DMS53 (cell line): ENCODE results near the gene MAP4.
"Not testable (repeated sequence)": the region's sequence is repeated elsewhere in the genome, so short reads cannot be mapped to it uniquely, and the experiment has no call there.

Experiments used
- DNase-seq: peaks from one replicate; lab custom pipeline; 2025; lab: John Stamatoyannopoulos, UW

MAP4 gene

GRCh38 chr3:47895241-47895640 lies 121.0 kb downstream of the MAP4 start:
- no peak for DNase-seq

DNA sequence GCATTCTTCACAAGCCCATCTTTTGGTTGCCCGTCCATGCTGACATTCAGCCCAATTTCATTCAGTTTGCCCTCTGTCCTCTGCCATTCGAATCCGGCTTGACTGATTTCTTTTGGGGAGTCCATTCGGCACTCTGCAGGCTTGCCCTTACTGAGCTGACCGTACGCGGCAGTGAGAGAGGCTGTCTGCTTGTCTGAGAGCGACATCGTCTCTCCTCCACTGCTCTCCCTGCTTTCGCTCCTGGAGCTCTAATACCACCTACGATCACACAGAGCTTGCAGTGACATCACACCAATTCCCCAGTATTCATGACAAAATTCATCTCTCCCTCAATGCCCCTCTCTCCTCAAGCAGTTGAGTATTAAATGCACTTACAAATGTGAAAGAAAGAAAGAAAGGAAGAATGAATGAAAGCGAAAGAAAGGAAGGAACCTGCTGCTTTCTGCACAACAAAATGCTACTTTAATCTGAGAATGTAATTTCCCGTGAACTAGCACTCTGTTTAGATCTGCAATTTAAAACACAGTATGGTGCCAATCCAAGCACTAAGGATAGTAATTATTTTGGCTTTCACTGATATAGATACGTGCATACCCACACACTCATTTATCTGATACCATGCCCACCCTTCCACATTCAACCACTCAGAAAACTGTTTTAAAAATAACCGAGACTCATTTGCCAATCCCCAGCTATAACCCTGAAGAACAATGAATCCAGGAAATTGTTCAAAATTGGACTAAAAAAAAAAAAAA lies 123.8 kb downstream of the MAP4 start:
- no peak for DNase-seq

- no peak for DNase-seq
Measured at GRCh38 chr3:47891613-47892005, 124.6 kb downstream of the MAP4 start.

GRCh38 chr3:47890828-47891612 lies 125.2 kb downstream of the MAP4 start:
- DNase-seq, result no peak

GRCh38 chr3:47890126-47890827 lies 125.9 kb downstream of the MAP4 start:
- no peak for DNase-seq

GRCh38 chr3:47888986-47889757 lies 127.0 kb downstream of the MAP4 start:
- no peak for DNase-seq

GRCh38 chr3:47887991-47888390 lies 128.2 kb downstream of the MAP4 start:
- not testable (repeated sequence) for DNase-seq

- DNase-seq, result no peak
Measured at GRCh38 chr3:47885168-47885567, 131.0 kb downstream of the MAP4 start.

DNA sequence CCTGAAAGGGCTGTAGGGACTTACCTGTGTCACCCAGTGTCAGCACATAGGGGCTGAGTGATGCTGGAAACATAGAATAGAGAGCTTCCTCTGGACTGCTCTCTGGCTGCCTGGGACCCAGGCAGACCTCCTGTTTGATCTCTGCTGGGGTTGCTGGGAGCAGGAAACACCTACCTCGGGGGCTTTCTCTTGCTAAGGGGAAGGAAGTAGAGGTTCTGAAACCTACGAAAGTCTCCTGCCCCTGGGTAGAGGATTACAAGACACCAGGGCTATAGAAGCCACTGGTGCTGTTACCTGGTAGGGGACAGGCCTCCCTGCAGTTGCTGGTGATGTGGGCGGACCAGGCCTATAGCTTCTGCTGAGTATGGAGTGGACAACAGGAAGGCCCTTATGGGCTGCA lies 131.6 kb downstream of the MAP4 start:
- no peak for DNase-seq

DNA sequence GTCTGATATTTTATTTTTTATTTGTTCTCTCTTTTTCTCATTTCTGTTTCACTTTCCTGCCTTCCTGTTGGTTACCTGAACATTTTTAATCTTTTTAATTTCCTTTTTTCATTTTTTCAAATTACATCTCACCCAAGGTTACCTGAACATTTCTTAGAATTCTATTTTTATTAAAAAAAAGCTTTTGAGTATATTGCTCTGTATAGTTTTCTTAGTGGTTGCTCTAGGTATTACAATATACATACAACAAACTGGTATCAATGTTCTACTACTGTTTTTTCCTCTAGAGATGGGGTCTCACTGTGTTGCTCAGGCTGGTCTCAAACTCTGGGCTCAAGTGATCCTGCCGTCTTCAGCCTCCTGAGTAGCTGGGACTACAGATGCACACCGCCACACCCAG lies 133.9 kb downstream of the MAP4 start:
- DNase-seq, result no peak

GRCh38 chr3:47877719-47878118 lies 138.5 kb downstream of the MAP4 start:
- DNase-seq, result no peak

DNA sequence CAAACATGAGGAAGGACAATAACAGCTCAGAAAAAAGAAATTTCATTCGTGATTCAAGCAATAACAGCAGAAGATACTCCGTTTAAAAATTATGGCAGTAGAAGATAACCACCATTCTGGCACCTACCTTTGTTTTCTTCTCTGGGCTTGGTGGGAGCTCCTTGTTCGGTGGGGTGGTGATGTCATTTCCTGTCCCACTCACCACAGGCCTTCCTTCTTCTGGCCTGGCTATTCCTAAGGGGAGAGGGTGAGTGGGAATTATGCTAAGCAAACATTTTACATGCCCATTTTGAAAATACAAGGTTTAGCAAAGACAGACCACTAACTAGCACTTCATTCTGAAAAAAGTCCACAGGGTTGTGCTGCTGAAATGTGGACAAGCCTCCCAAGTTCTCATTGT lies 138.9 kb downstream of the MAP4 start:
- no peak for DNase-seq

- no peak for DNase-seq
Measured at GRCh38 chr3:47874913-47875312, 141.3 kb downstream of the MAP4 start.

GRCh38 chr3:47874438-47874837 lies 141.8 kb downstream of the MAP4 start:
- no peak for DNase-seq

DNA sequence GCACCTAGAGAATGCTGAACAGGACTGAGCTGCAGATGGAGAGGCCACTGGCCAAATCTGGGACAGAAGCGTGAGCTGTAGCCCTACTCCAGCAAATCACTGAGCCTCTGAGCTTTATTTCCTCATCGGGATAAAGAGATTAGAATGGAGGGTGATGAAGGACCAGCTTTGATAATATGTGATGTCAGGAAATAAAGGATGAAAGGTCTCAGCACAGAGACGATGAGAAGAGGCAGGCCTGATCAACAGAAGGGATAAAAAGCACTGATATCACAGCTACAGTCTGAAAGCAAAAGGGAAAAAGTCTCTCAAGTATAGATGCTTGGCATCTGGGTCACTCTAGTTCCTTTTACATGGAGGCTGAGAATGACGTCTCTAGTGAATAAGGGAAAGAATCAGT lies 143.3 kb downstream of the MAP4 start:
- DNase-seq, result no peak

- no peak for DNase-seq
Measured at GRCh38 chr3:47871389-47871788, 144.8 kb downstream of the MAP4 start.

- no peak for DNase-seq
Measured at GRCh38 chr3:47870702-47871260, 145.4 kb downstream of the MAP4 start.

- DNase-seq, result no peak
Measured at GRCh38 chr3:47870156-47870555, 146.1 kb downstream of the MAP4 start.

DNA sequence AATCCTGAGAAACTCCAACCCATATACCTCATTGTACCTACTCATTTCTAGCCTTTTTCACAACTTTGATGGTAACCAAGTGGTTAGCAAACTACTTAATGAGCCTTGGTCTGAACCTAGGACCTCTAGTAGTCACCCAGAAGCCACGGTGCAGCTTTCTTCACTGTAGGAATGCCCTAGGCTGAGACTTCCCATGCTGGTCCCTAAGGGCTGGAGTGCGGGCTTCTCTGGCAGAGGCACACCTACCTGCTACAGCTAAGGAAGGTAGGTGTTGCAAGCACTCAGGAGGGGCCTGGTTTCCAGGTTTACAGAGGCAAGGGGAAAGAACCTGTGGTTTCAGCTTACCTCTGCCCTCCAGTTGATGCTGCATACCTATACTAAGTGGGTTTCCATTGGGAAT lies 147.9 kb downstream of the MAP4 start:
- no peak for DNase-seq

DNA sequence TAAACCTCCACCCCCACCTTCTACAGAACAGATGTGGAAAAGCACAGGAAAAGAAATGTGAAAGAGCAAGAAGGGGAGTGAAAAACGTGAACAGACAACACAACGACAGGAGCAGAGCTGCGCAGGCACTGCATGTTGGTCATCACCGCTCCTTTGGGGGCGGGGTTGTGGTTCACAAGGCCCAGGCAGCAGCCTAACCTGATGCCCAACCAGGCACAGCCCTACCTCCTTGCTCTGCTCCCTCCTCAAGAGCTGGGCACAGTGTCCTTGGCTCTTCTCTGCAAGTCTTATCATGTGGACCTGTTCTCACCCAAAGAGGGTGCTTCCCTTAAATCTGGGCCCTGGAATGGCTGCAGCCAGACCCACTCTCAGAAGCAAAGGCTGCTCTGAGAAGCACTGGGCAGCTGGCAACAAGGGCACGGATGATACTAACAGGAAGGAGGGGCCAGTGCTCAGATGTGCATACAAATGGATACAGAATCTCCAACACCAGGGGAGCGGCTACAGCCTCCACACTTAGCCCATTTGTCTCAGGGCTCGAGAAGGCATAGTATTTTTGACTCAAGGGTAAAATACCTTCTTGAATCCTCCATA lies 148.7 kb downstream of the MAP4 start:
- no peak for DNase-seq

- no peak for DNase-seq
Measured at GRCh38 chr3:47865192-47865591, 151.0 kb downstream of the MAP4 start.
